Measurements from ENCODE around the gene PRSS36.
A peak's percentile ranks its signal among the peaks of the same experiment; 100 is the strongest.
"Not testable (repeated sequence)": the region's sequence is repeated elsewhere in the genome, so short reads cannot be mapped to it uniquely, and the experiment has no call there.

The PRSS36 gene

DNA sequence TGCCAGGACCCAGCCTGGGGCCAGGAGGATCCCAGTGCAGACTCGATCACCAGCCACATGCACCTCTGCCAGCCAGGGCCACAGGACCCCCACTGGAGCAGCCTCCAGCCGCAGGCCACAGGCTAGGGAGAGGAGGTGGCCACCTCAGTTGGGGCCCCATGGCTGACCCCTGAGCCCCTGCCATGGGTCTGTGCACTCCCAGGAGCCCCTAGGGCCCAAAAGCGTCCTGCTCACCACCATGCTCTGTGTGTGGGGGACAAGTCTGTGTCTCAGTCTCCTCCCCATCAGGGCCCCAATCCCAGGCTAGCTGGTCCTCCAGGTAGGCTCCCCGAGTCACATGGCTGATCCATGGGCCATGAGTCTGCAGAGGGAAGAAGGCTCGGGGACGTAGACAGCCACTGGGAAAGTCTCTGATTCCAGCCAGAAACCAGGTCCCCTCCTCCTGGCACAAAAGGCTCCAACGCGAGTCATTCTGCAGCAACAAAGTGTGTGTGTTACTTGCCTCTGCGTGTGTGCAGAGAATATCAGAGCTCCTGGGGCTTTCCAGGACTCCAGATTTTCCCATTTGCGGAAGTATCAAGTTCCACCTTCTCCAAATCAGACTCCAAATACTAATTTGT lies 8.3 kb downstream of the PRSS36 start:
- DNase-seq (ENCODE audit: low spot score): no peak
- peak overlapping the region; percentile 77 for H3K4me3 Mint-ChIP-seq
- H3K36me3 Mint-ChIP-seq (ENCODE audit: low read depth): no peaks in the 10 kb centered on the region
- H3K4me1 Mint-ChIP-seq (ENCODE audit: low read depth): peaks cover 14% of the 10 kb centered on the region
- H3K9me3 Mint-ChIP-seq: no peaks in the 10 kb centered on the region
- H3K27ac Mint-ChIP-seq: peak overlapping the region; percentile 81
- H3K27me3 Mint-ChIP-seq (ENCODE audit: low read depth): peaks cover 2% of the 10 kb centered on the region

DNA sequence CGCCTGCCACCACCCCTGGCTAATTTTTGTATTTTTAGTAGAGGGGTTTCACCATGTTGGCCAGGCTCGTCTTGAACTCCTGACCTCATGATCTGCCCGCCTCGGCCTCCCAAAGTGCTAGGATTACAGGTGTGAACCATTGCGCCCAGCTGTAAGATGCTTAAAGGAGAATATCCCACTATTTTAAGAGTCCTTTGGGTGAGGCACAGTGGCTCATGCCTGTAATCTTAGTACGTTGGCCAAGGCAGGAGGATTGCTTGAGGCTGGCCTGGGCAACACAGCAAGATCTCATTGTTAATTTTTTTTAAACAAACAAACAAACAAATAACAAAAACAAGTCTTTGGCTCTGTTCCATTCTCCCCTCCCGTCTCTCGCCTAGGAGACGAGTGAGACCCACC lies 8.8 kb downstream of the PRSS36 start:
- not testable (repeated sequence) for H3K36me3 Mint-ChIP-seq (ENCODE audit: low read depth); H3K27ac Mint-ChIP-seq; DNase-seq (ENCODE audit: low spot score)

DNA sequence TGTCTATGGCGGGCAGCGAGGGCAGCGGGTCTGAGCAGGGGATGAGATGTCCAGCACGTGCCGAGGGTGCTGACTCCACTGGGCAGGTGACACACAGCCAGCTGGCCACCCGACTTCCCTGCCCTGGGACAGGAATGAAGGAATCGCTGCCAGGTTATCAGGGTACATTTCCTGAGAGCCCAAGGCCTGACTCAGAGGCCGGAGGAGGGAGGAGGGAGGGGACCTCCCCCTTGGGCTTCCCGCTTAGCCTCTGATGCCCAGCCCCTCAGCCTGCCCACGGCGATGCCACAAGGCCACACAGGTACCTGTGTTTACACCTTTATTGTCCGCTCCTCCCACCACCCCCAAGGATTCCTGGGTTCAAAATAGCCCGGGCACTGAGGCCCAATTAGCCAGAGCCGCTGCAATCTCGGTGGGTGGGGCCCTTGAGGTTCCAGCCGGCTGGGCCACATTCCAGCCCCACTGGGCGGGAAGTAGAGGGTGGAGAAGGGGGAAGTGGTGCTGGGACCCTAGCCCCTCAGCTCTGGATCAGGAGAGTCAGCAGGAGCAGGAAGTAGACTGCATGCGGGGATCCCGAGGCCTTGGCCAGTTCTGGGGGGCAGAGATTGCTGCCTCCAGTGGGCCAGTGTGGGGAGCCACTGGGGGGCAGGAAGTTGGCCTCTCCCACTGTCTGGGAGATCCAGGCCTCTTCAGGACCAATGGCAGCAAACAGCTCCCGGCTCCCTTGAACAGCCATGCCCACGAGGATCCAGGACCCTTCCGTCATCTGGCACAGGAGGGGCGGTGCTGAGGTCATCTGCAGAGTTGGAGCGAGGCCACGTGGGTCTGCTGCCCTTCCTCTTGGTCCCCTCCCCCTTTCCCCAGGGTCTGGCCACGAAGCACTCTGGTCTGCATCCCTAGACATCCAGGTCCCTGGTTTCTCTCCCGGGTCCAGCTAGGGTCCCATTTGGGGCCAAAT lies 11.0 kb downstream of the PRSS36 start:
- Mint-ChIP-seq H3K4me1 (ENCODE audit: low read depth) (peaks cover 14% of the 10 kb centered on the region), H3K27ac (no peak overlapping the region), H3K36me3 (ENCODE audit: low read depth) (no peaks in the 10 kb centered on the region), H3K27me3 (ENCODE audit: low read depth) (no peaks in the 10 kb centered on the region), H3K9me3 (no peaks in the 10 kb centered on the region), H3K4me3 (no peak overlapping the region)
- DNase-seq (ENCODE audit: low spot score): no peak

More for the DNA sequence above, 8.8 kb downstream of the PRSS36 start:
- H3K9me3 Mint-ChIP-seq; H3K27me3 Mint-ChIP-seq (ENCODE audit: low read depth); H3K4me3 Mint-ChIP-seq: not testable (repeated sequence)
- H3K4me1 Mint-ChIP-seq (ENCODE audit: low read depth): peaks cover 14% of the 10 kb centered on the region

DNA sequence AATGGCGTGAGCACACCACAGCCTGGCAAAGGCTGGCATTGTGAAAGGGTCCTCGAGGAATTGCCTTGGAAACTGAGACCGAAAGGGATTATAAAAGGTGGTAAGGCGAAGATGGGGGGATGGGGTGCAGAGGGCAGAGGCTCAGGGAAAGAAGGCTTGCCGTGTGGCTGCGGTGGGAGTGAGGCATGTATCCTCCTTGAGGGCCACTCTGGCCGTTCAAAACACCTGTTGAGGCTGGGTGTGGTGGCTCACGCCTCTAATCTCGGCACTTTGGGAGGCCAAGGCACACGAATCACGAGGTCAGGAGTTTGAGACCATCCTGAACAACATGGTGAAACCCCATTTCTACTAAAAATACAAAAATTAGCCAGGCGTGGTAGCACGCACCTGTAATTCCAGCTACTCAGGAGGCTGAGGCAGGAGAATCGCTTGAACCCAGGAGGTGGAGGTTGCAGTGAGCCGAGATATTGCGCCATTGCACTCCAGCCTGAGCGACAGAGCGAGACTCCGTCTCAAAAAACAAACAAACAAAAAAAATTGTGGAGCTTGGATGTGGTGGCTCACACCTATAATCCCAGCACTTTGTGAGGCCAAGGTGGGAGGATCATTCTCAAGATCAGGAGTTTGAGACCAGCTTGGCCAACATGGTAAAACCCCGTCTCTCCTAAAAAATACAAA lies 12.9 kb downstream of the PRSS36 start:
- not testable (repeated sequence) for H3K4me3 Mint-ChIP-seq

DNA sequence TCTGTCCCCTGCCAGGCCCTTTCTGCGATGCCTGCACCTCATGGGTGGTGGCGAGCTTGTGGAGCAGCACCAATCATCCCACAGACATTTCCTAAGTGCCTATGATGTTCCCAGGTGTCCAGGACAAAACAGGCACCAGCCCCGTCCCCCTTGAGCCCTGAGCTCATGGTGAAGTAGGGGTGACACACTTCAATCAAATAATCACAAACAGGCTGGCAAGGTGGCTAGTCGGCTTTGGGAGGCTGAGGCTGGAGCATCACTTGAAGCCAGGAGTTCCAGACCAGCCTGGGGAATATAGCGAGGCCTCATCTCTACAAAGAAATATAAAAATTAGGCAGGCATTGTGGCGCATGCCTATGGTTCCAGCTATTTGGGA lies 13.6 kb downstream of the PRSS36 start:
- Mint-ChIP-seq H3K27ac (no peak overlapping the region), H3K4me1 (ENCODE audit: low read depth) (peaks cover 2% of the 10 kb centered on the region), H3K27me3 (ENCODE audit: low read depth) (no peaks in the 10 kb centered on the region), H3K36me3 (ENCODE audit: low read depth) (peaks cover 2% of the 10 kb centered on the region), H3K4me3 (no peak overlapping the region), H3K9me3 (no peaks in the 10 kb centered on the region)
- no peak for DNase-seq (ENCODE audit: low spot score)

More for the DNA sequence above, 12.9 kb downstream of the PRSS36 start:
- H3K4me1 Mint-ChIP-seq (ENCODE audit: low read depth); H3K9me3 Mint-ChIP-seq; H3K27ac Mint-ChIP-seq; H3K36me3 Mint-ChIP-seq (ENCODE audit: low read depth); H3K27me3 Mint-ChIP-seq (ENCODE audit: low read depth); DNase-seq (ENCODE audit: low spot score): not testable (repeated sequence)

DNA sequence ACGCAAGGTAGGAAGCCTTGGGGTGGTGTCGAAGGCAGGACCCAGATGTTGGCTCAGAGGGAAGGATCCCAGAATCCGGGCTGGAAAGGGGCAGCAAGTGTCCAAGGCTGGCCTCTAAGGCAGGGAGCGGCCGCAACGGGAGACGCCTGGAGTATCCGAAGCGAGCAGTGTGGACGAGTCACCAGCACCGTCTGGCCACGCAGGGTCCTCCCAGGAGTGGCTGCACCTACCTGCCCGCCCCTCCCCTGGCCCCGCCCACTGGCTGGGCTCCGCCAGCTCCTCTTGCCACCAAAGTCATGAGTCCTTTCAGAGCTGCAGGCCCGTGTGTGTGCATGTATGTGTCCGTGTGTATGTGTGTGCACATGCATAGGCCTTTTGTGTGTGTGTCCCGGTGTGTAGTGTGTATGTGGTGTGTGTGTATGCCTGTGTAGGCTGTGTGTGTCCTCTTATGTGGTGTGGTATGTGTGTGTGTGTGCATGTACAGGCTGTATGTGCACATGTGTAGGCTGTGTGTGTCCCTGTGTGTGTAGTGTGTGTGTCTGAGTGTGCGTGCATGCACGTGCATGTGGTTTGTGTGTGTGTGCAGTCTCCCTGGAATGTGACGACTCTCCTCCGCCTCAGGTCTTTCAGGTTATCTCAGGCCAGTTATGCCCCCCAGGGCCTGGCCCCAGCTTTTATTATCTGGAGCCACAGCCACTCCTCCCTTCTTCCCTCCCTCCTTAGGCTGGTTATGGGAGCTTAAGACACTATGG lies 14.2 kb downstream of the PRSS36 start, which contains the start of gene PRSS8:
PRSS8 (minus strand) TSS at position 193 of the 752 bp plus-strand sequence. CDS start 229 bp downstream, outside the sequence.
- H3K4me1 Mint-ChIP-seq (ENCODE audit: low read depth): peaks cover 1% of the 10 kb centered on the region
- peaks cover 2% of the 10 kb centered on the region for H3K36me3 Mint-ChIP-seq (ENCODE audit: low read depth)
- no peak within 1 kb of the TSS for H3K27ac Mint-ChIP-seq
- H3K27me3 Mint-ChIP-seq (ENCODE audit: low read depth): no peaks in the 10 kb centered on the region
- no peak within 1 kb of the TSS for H3K4me3 Mint-ChIP-seq
- no peaks in the 10 kb centered on the region for H3K9me3 Mint-ChIP-seq
- DNase-seq (ENCODE audit: low spot score): no peak

DNA sequence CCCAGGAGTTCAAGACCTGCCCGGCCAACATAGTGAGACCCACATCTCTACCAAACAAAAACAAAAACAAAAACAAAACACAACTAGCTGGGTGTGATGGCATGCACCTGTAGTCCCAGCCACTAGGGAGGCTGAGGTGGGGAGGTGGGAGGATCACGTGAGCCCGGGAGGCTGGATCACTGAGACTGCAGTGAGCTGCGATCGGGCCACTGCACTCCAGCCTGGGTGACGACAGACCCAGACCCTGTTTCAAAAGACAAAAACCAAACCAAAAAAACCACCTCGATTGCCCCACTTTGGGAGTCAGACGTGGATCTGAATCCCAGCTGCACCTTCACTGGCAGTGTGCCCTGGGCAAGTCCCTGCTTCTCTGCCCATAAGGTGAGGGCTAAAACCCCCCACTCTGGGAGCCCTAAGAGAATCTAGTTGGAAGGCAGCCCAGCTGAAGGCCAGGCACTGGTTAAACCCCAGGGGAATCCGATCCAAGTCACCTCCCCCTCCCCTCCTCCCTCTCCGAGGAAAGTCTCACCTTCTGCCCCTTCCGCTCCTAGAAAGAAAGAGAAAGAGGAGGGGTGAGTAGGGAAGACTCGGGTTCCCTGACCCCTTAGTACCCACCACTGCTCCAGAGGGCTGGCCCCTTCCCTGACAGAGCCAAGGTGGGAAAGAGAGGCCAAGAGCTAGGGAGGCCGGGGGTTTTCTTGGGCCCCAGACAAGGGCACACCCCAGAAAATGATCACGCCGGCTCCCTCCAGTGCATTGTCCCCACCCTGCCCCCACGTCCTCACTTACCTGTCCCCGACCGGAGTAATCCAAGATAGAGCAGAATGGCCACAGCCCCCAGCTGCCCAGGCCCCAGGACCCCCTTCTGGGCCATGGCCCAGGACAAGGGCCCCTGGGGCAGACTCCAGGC lies 15.0 kb downstream of the PRSS36 start:
- Mint-ChIP-seq H3K36me3 (ENCODE audit: low read depth) (peaks cover 2% of the 10 kb centered on the region), H3K9me3 (no peaks in the 10 kb centered on the region), H3K27me3 (ENCODE audit: low read depth) (no peaks in the 10 kb centered on the region), H3K4me1 (ENCODE audit: low read depth) (no peaks in the 10 kb centered on the region), H3K4me3 (no peak overlapping the region), H3K27ac (no peak overlapping the region)
- DNase-seq (ENCODE audit: low spot score): no peak

DNA sequence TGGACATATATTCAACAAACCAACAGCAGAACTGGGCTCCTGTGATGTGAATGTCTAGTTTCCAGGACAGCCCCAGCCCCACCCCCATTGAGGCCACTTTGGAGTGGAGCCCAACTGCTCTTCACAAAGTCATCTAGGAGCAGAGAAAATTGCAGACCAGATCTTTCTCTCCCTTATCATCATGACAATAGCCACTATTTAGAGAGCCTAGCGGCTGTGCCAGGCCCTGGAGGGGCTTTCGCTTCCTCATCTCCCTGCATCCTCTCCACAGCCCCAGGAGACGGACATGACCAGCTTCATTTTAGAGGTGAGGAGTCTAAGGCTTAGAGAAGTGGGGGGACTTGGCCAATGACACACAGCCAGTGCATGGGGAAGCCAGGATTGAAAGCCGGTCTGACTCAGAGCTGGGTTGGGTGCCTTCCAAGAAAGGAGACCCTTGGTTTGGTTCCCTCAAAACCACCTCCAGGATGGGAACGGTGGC lies 15.7 kb downstream of the PRSS36 start:
- no peak overlapping the region for H3K27ac Mint-ChIP-seq
- no peaks in the 10 kb centered on the region for H3K27me3 Mint-ChIP-seq (ENCODE audit: low read depth)
- no peak overlapping the region for H3K4me3 Mint-ChIP-seq
- H3K36me3 Mint-ChIP-seq (ENCODE audit: low read depth): peaks cover 2% of the 10 kb centered on the region
- no peak for DNase-seq (ENCODE audit: low spot score)
- H3K9me3 Mint-ChIP-seq: no peaks in the 10 kb centered on the region
- no peaks in the 10 kb centered on the region for H3K4me1 Mint-ChIP-seq (ENCODE audit: low read depth)

DNA sequence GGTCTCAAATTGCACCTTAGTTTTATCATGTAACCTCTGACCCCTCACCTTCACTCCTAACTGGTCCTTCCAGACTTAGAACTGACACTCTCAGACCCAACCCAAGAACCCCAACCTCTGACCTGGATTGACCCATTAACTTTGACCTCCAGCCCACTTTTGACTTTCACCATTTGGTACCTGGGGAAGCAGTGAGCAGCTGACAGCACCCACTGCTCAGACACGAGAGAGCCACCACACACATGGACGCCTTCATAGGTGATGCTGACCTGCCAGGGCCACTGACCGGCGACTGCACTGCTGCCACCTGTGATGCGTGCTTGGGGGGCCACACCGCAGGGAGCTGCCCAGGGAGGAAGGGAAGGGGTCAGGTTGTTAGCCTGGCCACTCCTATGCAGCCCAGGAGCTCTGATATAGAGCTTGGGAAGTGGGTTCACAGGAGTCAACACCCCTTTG lies 16.8 kb downstream of the PRSS36 start:
- H3K27ac Mint-ChIP-seq: no peak overlapping the region
- H3K4me3 Mint-ChIP-seq: no peak overlapping the region
- no peaks in the 10 kb centered on the region for H3K27me3 Mint-ChIP-seq (ENCODE audit: low read depth)
- DNase-seq (ENCODE audit: low spot score): no peak
- no peaks in the 10 kb centered on the region for H3K9me3 Mint-ChIP-seq
- H3K36me3 Mint-ChIP-seq (ENCODE audit: low read depth): peaks cover 2% of the 10 kb centered on the region
- peaks cover 3% of the 10 kb centered on the region for H3K4me1 Mint-ChIP-seq (ENCODE audit: low read depth)

DNA sequence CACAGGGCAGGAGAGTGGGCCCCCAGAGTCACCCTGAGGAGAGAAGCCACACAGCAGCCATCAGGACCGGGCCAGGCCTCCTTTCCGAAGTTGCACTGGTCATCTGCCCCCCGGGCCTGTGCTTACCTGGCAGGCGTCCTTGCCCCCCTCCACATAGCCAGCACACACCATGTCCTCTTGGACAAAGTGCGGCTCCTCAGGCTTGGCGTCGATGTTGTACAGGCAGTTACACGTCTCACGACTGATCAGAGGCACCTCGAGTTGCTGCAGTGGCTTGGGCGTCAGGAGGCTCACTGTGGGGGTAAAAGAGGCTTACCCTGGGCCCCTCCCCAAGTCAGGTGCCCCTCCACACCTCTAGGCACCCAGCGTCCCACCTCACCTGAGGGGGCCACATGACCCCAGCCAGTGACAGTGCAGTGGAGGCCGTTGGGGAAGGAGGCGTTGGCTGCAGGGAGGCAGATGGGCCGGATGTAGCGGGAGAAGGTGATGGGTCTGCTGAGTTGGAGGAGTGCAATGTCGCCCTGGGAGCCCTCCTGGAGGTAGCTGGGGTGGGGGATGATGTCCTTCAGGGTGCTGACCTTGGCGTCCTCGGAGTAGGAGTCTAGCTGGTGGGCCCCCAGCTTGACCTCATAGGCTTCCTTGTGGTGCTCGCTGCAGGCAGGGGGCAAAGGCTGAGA lies 17.4 kb downstream of the PRSS36 start:
- H3K27me3 Mint-ChIP-seq (ENCODE audit: low read depth): no peaks in the 10 kb centered on the region
- no peak for DNase-seq (ENCODE audit: low spot score)
- peaks cover 3% of the 10 kb centered on the region for H3K4me1 Mint-ChIP-seq (ENCODE audit: low read depth)
- no peaks in the 10 kb centered on the region for H3K9me3 Mint-ChIP-seq
- peaks cover 7% of the 10 kb centered on the region for H3K36me3 Mint-ChIP-seq (ENCODE audit: low read depth)
- no peak overlapping the region for H3K4me3 Mint-ChIP-seq
- no peak overlapping the region for H3K27ac Mint-ChIP-seq

DNA sequence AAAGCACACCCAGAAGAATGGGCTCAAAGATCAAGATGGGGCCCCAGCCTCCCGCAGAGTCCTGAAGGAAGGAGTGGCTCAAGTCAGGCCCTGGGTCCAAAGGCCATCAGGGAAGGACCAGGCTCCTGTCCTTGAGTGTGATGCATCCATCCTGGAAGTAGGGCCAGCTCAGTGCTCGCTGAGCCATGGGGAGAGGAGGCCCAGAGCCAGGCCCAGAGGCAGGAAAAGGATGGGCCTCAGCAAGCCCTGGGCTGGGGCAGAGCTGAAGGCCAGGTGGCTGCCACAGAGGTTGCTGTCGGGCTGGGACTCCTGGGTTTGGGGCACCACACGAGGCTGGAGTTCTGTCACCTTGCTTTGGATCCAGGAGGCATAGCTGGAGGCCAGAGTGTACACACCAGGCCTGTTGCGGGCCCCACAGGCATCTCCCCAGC lies 18.0 kb downstream of the PRSS36 start:
- Mint-ChIP-seq H3K27me3 (ENCODE audit: low read depth) (no peaks in the 10 kb centered on the region), H3K27ac (no peak overlapping the region), H3K36me3 (ENCODE audit: low read depth) (peaks cover 9% of the 10 kb centered on the region), H3K9me3 (no peaks in the 10 kb centered on the region), H3K4me1 (ENCODE audit: low read depth) (peaks cover 3% of the 10 kb centered on the region), H3K4me3 (no peak overlapping the region)
- no peak for DNase-seq (ENCODE audit: low spot score)

DNA sequence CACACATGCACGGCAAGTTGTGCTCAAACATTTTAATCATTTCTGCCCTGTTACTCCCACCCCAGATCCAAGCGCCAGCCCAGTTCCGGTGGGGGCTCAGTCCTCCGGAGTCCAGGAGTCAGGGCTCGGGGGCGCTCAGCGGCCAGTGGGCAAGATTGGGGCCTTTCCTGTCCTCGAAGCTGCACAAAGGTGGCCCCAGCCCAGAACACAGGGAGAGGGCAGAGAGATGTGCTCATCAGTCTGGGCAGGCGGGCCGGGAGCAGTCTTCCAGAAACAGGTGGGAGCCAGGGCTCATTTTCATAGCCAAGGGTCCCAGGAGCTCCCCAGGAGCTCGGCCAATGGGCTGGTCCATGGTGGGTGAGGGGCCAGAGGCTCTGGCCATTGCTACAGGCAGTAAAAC lies 18.4 kb downstream of the PRSS36 start:
- no peak overlapping the region for H3K27ac Mint-ChIP-seq
- peaks cover 10% of the 10 kb centered on the region for H3K36me3 Mint-ChIP-seq (ENCODE audit: low read depth)
- peaks cover 3% of the 10 kb centered on the region for H3K4me1 Mint-ChIP-seq (ENCODE audit: low read depth)
- H3K9me3 Mint-ChIP-seq: no peaks in the 10 kb centered on the region
- H3K27me3 Mint-ChIP-seq (ENCODE audit: low read depth): no peaks in the 10 kb centered on the region
- H3K4me3 Mint-ChIP-seq: no peak overlapping the region
- DNase-seq (ENCODE audit: low spot score): no peak
